WTC11 (cell line): ENCODE results near the gene FAM161A. TPM values are rescaled to one million over a fixed set of nuclear protein-coding genes. Genes with fewer than 3 reads are reported as not detected.

Experiments used
- ATAC-seq: fragments of 200-7000 bp; cut with Tn5 transposase; 2 replicates; pipeline ENCODE4 v1.10.0; 2021; ENCODE audit warnings: mild to moderate bottlenecking, moderate library complexity
- CTCF ChIA-PET: fragments of 300-600 bp; sonication (Branson Sonifier 250); formaldehyde crosslinking; loops from one replicate; lab custom pipeline; 2021; ENCODE audit warnings: antibody characterized with exemption; lab: Charles Lee
- POLR2A ChIA-PET: fragments of 350-600 bp; sonication (Branson Sonifier 250); formaldehyde crosslinking; loops from one replicate; lab custom pipeline; 2021; ENCODE audit warnings: antibody characterized with exemption; lab: Charles Lee
- DNase-seq: peaks from one replicate; pipeline ENCODE4 v3.0.0; 2021; ENCODE audit warnings: low spot score
- H3K27ac Mint-ChIP-seq: 2 replicates; pipeline ENCODE4 v1.8.0; 2021; ENCODE audit warnings: mixed read lengths
- H3K27me3 Mint-ChIP-seq: 2 replicates; pipeline ENCODE4 v1.8.0; 2021; ENCODE audit warnings: low read depth, mild to moderate bottlenecking, moderate library complexity, mixed read lengths
- H3K36me3 Mint-ChIP-seq: 2 replicates; pipeline ENCODE4 v1.8.0; 2021; ENCODE audit warnings: mixed read lengths
- H3K4me1 Mint-ChIP-seq: 2 replicates; pipeline ENCODE4 v1.8.0; 2022; ENCODE audit warnings: mixed read lengths
- H3K4me3 Mint-ChIP-seq: 2 replicates; pipeline ENCODE4 v1.8.0; 2021; ENCODE audit warnings: mild to moderate bottlenecking, moderate library complexity, mixed read lengths
- H3K9me3 Mint-ChIP-seq: 2 replicates; pipeline ENCODE4 v1.8.0; 2021; ENCODE audit warnings: mixed read lengths
- ARID4B ChIP-seq: sonication (generic); formaldehyde crosslinking; IDR thresholded peaks from 2 replicates; pipeline ENCODE4 v1.8.0; 2023; ENCODE audit warnings: missing genetic modification reagents, mild to moderate bottlenecking, borderline replicate concordance
- CREB1 ChIP-seq: sonication (generic); formaldehyde crosslinking; IDR thresholded peaks from 2 replicates; pipeline ENCODE4 v1.8.0; 2023; ENCODE audit warnings: mild to moderate bottlenecking, missing genetic modification reagents
- ELF4 ChIP-seq: sonication (generic); formaldehyde crosslinking; IDR thresholded peaks from 2 replicates; pipeline ENCODE4 v1.8.1; 2022; ENCODE audit warnings: low read depth, mild to moderate bottlenecking, moderate library complexity, missing genetic modification reagents
- ETV6 ChIP-seq: sonication (generic); formaldehyde crosslinking; IDR thresholded peaks from 2 replicates; pipeline ENCODE4 v1.8.1; 2022; ENCODE audit warnings: mild to moderate bottlenecking, missing genetic modification reagents
- FOXK1 ChIP-seq: sonication (generic); formaldehyde crosslinking; IDR thresholded peaks from 2 replicates; pipeline ENCODE4 v1.8.0; 2022; ENCODE audit warnings: mild to moderate bottlenecking, moderate library complexity, missing genetic modification reagents
- JAZF1 ChIP-seq: fragments of 250-450 bp; sonication (Bioruptor Pico); IDR thresholded peaks from 2 replicates; pipeline ENCODE4 v1.9.0; 2021; ENCODE audit warnings: moderate library complexity, mild to moderate bottlenecking, inconsistent platforms
- KAT7 ChIP-seq: sonication (generic); formaldehyde crosslinking; IDR thresholded peaks from 2 replicates; pipeline ENCODE4 v1.8.1; 2023; ENCODE audit warnings: missing genetic modification reagents, mild to moderate bottlenecking, borderline replicate concordance
- MYBL2 ChIP-seq: sonication (generic); formaldehyde crosslinking; IDR thresholded peaks from 2 replicates; pipeline ENCODE4 v1.8.1; 2023; ENCODE audit warnings: mild to moderate bottlenecking, moderate library complexity, missing genetic modification reagents
- NFE2L1 ChIP-seq: sonication (generic); formaldehyde crosslinking; IDR thresholded peaks from 2 replicates; pipeline ENCODE4 v1.8.1; 2023; ENCODE audit warnings: missing genetic modification reagents
- NFYB ChIP-seq: sonication (generic); formaldehyde crosslinking; conservative IDR thresholded peaks from 2 replicates; pipeline ENCODE4 v1.8.0; 2022; ENCODE audit warnings: low read depth, missing genetic modification reagents
- RELA ChIP-seq: sonication (generic); formaldehyde crosslinking; IDR thresholded peaks from 2 replicates; pipeline ENCODE4 v1.8.1; 2022; ENCODE audit warnings: missing genetic modification reagents, mild to moderate bottlenecking, borderline replicate concordance
- RORB ChIP-seq: fragments of 250-450 bp; sonication (Bioruptor Pico); IDR thresholded peaks from 2 replicates; pipeline ENCODE4 v1.9.0; 2021; ENCODE audit warnings: mild to moderate bottlenecking
- SP1 ChIP-seq: sonication (generic); formaldehyde crosslinking; conservative IDR thresholded peaks from 2 replicates; pipeline ENCODE4 v1.8.1; 2022; ENCODE audit warnings: missing genetic modification reagents
- ZNF671 ChIP-seq: fragments of 250-450 bp; sonication (Bioruptor Pico); IDR thresholded peaks from 2 replicates; pipeline ENCODE4 v1.8.0; 2021; ENCODE audit warnings: mild to moderate bottlenecking
- total RNA-seq: library from RNA; stranded (reverse); gene quantifications from 3 replicates; pipeline ENCODE4 v1.2.3, GENCODE V29; 2021
- TF ChIP-seq, protein P1 (sequence below): sonication (generic); formaldehyde crosslinking; IDR thresholded peaks from 2 replicates; pipeline ENCODE4 v1.8.1; 2023; ENCODE audit warnings: mild to moderate bottlenecking, missing genetic modification reagents, moderate library complexity
- TF ChIP-seq, protein P2 (sequence below): sonication (generic); formaldehyde crosslinking; IDR thresholded peaks from 2 replicates; pipeline ENCODE4 v1.8.1; 2022; ENCODE audit warnings: missing genetic modification reagents, borderline replicate concordance

Gene FAM161A
- total RNA-seq, 1 experiment from 2014 or later = 12.4 TPM

GRCh38 chr2:61900281-61900680, 46.4 kb upstream of the FAM161A start:
- CTCF ChIA-PET = no interaction called here
- DNase-seq = no peak
- peaks cover 2% of the 10 kb centered on the region; the same call in 1 of the 2 replicates for H3K4me1 Mint-ChIP-seq
- no peaks in the 10 kb centered on the region for H3K9me3 Mint-ChIP-seq
- H3K27ac Mint-ChIP-seq = no peak overlapping the region
- no peaks in the 10 kb centered on the region for H3K36me3 Mint-ChIP-seq
- TF ChIP-seq ETV6 (CRISPR knock-in tag) (no peak), ARID4B (CRISPR knock-in tag) (no peak), ZNF671 (CRISPR knock-in tag) (no peak), ELF4 (CRISPR knock-in tag) (no peak), JAZF1 (no peak), KAT7 (CRISPR knock-in tag) (no peak), CREB1 (CRISPR knock-in tag) (no peak), NFE2L1 (CRISPR knock-in tag) (no peak), NFYB (CRISPR knock-in tag) (no peak), SP1 (CRISPR knock-in tag) (no peak)
- TF ChIP-seq, protein P1, sequence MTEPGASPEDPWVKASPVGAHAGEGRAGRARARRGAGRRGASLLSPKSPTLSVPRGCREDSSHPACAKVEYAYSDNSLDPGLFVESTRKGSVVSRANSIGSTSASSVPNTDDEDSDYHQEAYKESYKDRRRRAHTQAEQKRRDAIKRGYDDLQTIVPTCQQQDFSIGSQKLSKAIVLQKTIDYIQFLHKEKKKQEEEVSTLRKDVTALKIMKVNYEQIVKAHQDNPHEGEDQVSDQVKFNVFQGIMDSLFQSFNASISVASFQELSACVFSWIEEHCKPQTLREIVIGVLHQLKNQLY (CRISPR knock-in tag) = no peak
- TF ChIP-seq, all 79 proteins: peak for 0
- H3K4me3 Mint-ChIP-seq = no peak overlapping the region
- POLR2A ChIA-PET = no interaction called here
- ATAC-seq = no peak
- no peaks in the 10 kb centered on the region for H3K27me3 Mint-ChIP-seq

- ChIA-PET CTCF (interaction anchor here (1.4 kb wide), 1 partner anchor 45 kb away, joined by 3 read pairs; the partner anchor contains the start of gene FAM161A), POLR2A (no interaction called here)
- ATAC-seq = no peak
- Mint-ChIP-seq H3K4me1 (no peaks in the 10 kb centered on the region), H3K4me3 (no peak overlapping the region), H3K36me3 (no peaks in the 10 kb centered on the region), H3K27me3 (no peaks in the 10 kb centered on the region), H3K27ac (no peak overlapping the region), H3K9me3 (no peaks in the 10 kb centered on the region)
- TF ChIP-seq MYBL2 (CRISPR knock-in tag) (no peak), ETV6 (CRISPR knock-in tag) (no peak), RELA (no peak), RORB (CRISPR knock-in tag) (no peak), FOXK1 (CRISPR knock-in tag) (no peak), CREB1 (CRISPR knock-in tag) (no peak)
- TF ChIP-seq, protein P2, sequence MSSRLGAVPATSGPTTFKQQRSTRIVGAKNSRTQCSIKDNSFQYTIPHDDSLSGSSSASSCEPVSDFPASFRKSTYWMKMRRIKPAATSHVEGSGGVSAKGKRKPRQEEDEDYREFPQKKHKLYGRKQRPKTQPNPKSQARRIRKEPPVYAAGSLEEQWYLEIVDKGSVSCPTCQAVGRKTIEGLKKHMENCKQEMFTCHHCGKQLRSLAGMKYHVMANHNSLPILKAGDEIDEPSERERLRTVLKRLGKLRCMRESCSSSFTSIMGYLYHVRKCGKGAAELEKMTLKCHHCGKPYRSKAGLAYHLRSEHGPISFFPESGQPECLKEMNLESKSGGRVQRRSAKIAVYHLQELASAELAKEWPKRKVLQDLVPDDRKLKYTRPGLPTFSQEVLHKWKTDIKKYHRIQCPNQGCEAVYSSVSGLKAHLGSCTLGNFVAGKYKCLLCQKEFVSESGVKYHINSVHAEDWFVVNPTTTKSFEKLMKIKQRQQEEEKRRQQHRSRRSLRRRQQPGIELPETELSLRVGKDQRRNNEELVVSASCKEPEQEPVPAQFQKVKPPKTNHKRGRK (CRISPR knock-in tag) = no peak
- no peak for DNase-seq
Observed at GRCh38 chr2:61898810-61899209, 45.0 kb upstream of the FAM161A start.
